Osteocyte (in vitro differentiated cells): Measurements from ENCODE around the gene ICAM3. TPM values are rescaled to one million over a fixed set of nuclear protein-coding genes. Genes with fewer than 3 reads are reported as not detected.
"Not testable (repeated sequence)": the region's sequence is repeated elsewhere in the genome, so short reads cannot be mapped to it uniquely, and the experiment has no call there.

Source experiments
- DNase-seq: peaks from one replicate; pipeline ENCODE4 v3.0.0; 2021; ENCODE audit warnings: mixed read lengths; ENCODE audit not compliant: unreplicated experiment; ENCODE audit errors: extremely low spot score
- H3K27ac Mint-ChIP-seq: one replicate; pipeline ENCODE4 v1.8.0; 2021; ENCODE audit warnings: mild to moderate bottlenecking, mixed read lengths; ENCODE audit not compliant: unreplicated experiment
- H3K27me3 Mint-ChIP-seq: one replicate; pipeline ENCODE4 v1.8.0; 2021; ENCODE audit warnings: mixed read lengths; ENCODE audit not compliant: unreplicated experiment
- H3K36me3 Mint-ChIP-seq: one replicate; pipeline ENCODE4 v1.8.0; 2021; ENCODE audit warnings: mixed read lengths; ENCODE audit not compliant: unreplicated experiment
- H3K4me1 Mint-ChIP-seq: one replicate; pipeline ENCODE4 v1.8.0; 2021; ENCODE audit warnings: mixed read lengths; ENCODE audit not compliant: unreplicated experiment
- H3K4me3 Mint-ChIP-seq: one replicate; pipeline ENCODE4 v1.8.0; 2021; ENCODE audit warnings: mild to moderate bottlenecking, moderate library complexity, mixed read lengths; ENCODE audit not compliant: unreplicated experiment
- H3K9me3 Mint-ChIP-seq: one replicate; pipeline ENCODE4 v1.8.0; 2021; ENCODE audit warnings: mixed read lengths; ENCODE audit not compliant: unreplicated experiment
- total RNA-seq: library from RNA; stranded (reverse); gene quantifications from 2 replicates; pipeline ENCODE4 v1.2.1, GENCODE V29; 2021
- TF ChIP-seq, protein P1 (sequence below): fragments of 200-600 bp; sonication (generic); IDR thresholded peaks from 2 replicates; pipeline ENCODE4 v1.5.0; 2021; ENCODE audit warnings: antibody characterized with exemption, mild to moderate bottlenecking, moderate library complexity

Gene ICAM3
- total RNA-seq, 1 donor from 2014 or later: 9.8 TPM

GRCh38 chr19:10368101-10368803 is 28.8 kb upstream of the ICAM3 start:
- Mint-ChIP-seq H3K27me3 (no peaks in the 10 kb centered on the region), H3K9me3 (no peaks in the 10 kb centered on the region), H3K27ac (no peak overlapping the region), H3K36me3 (peaks cover 31% of the 10 kb centered on the region), H3K4me3 (no peak overlapping the region), H3K4me1 (no peaks in the 10 kb centered on the region)
- DNase-seq: no peak
- TF ChIP-seq, protein P1, sequence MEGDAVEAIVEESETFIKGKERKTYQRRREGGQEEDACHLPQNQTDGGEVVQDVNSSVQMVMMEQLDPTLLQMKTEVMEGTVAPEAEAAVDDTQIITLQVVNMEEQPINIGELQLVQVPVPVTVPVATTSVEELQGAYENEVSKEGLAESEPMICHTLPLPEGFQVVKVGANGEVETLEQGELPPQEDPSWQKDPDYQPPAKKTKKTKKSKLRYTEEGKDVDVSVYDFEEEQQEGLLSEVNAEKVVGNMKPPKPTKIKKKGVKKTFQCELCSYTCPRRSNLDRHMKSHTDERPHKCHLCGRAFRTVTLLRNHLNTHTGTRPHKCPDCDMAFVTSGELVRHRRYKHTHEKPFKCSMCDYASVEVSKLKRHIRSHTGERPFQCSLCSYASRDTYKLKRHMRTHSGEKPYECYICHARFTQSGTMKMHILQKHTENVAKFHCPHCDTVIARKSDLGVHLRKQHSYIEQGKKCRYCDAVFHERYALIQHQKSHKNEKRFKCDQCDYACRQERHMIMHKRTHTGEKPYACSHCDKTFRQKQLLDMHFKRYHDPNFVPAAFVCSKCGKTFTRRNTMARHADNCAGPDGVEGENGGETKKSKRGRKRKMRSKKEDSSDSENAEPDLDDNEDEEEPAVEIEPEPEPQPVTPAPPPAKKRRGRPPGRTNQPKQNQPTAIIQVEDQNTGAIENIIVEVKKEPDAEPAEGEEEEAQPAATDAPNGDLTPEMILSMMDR: no peak

DNA sequence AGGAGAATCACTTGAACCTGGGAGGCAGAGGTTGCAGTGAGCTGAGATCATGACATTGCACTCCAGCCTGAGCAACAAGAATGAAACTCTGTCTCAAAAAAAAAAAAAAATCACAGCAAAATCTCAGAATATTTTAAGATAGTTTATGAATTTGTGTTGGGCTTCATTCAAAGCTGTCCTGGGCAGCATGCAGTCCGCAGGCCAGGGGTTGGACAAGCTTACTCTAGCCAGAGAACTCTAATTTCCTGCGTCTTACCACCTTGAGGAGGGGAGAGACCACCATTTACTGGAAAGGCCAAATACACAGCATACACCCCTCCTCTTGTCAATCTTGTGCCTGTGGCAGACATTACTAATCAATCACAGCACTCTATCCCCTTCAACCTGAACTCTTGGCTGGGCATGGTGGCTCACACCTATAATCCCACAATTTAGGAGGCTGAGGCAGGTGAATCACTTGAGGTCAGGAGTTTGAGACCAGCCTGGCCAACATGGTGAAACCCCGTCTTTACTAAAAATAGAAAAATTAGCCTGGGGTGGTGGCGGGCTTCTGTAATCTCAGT is 27.6 kb upstream of the ICAM3 start:
- H3K4me3 Mint-ChIP-seq, H3K27ac Mint-ChIP-seq, H3K27me3 Mint-ChIP-seq, H3K9me3 Mint-ChIP-seq, H3K4me1 Mint-ChIP-seq, DNase-seq: not testable (repeated sequence)
- H3K36me3 Mint-ChIP-seq: peaks cover 33% of the 10 kb centered on the region

GRCh38 chr19:10365518-10365917 is 26.1 kb upstream of the ICAM3 start:
- no peak for DNase-seq
- H3K36me3 Mint-ChIP-seq: peaks cover 34% of the 10 kb centered on the region

GRCh38 chr19:10364644-10365043 is 25.2 kb upstream of the ICAM3 start:
- no peak overlapping the region for H3K4me3 Mint-ChIP-seq
- H3K36me3 Mint-ChIP-seq: peaks cover 28% of the 10 kb centered on the region
- no peak for DNase-seq
- no peaks in the 10 kb centered on the region for H3K27me3 Mint-ChIP-seq
- H3K9me3 Mint-ChIP-seq: no peaks in the 10 kb centered on the region
- H3K4me1 Mint-ChIP-seq: no peaks in the 10 kb centered on the region
- no peak overlapping the region for H3K27ac Mint-ChIP-seq
- TF ChIP-seq, protein P1: no peak

More at GRCh38 chr19:10365518-10365917, 26.1 kb upstream of the ICAM3 start:
- no peaks in the 10 kb centered on the region for H3K4me1 Mint-ChIP-seq
- H3K27ac Mint-ChIP-seq: no peak overlapping the region
- H3K9me3 Mint-ChIP-seq: no peaks in the 10 kb centered on the region
- TF ChIP-seq, protein P1: no peak
- H3K4me3 Mint-ChIP-seq: no peak overlapping the region
- no peaks in the 10 kb centered on the region for H3K27me3 Mint-ChIP-seq

DNA sequence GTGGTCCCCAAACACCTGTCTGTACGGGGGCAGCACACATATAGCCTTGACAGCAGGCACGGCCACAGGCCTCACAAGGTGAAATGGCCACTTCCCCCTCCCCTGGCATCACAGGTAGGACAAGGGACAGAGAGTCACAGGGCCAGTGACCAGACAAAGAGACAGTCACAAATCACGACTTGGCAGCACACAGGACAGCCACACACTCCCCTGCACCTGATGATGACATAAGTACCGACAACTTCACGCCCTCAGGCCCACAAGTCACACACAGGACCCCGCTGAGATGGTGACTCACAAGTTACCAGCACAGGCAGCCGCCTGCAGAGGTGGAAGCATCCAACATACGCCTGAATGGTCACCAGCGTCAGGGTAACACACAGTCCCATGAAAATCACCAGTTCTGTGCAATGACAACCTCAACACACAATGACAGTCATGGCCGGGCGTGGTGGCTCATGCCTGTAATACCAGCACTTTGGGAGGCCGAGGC is 24.4 kb upstream of the ICAM3 start:
- Mint-ChIP-seq H3K4me3 (no peak overlapping the region), H3K27ac (no peak overlapping the region), H3K36me3 (peaks cover 23% of the 10 kb centered on the region), H3K27me3 (no peaks in the 10 kb centered on the region), H3K4me1 (no peaks in the 10 kb centered on the region), H3K9me3 (no peaks in the 10 kb centered on the region)
- no peak for DNase-seq
- TF ChIP-seq, protein P1: no peak
